Lower leg skin (tissue), 4 donors: ENCODE results near the gene INTS3. TPM values are rescaled to one million over a fixed set of nuclear protein-coding genes. Genes with fewer than 3 reads are reported as not detected.

Experiments
- DNase-seq, 2 donors: peaks; one replicate each; pipeline ENCODE4 v3.0.0-alpha.2; 2019; ENCODE audit warnings: low spot score in 2 of 2
- H3K4me3 ChIP-seq: fragments of 200-600 bp; sonication (generic); 2 replicates; pipeline ENCODE4 v1.5.1; 2017; ENCODE audit warnings: mild to moderate bottlenecking, low read depth; ENCODE audit not compliant: poor library complexity, severe bottlenecking
- POLR2A ChIP-seq, 2 donors: fragments of 450-650 bp; IDR thresholded peaks; one replicate each; pipeline ENCODE4 v1.6.1; 2016 to 2017; ENCODE audit warnings: antibody characterized with exemption in 2 of 2, mild to moderate bottlenecking in 1 of 2, moderate library complexity in 1 of 2
- WGBS, 2 donors: methylation state at CpG; one replicate each; pipeline ENCODE4 v1.1.5; 2018; 5-methylcytosine and 5-hydroxymethylcytosine counted together
- intact Hi-C: fragments of 100-400 bp; cut with DNase I; formaldehyde crosslinking; loops from one replicate; pipeline ENCODE4 v1.15.0; 2023; ENCODE audit warnings: low total_unique reads
- total RNA-seq, 4 donors: library from RNA; depleted of rRNA; stranded (reverse); fragments of >200 nt; gene quantifications; one replicate each; pipeline ENCODE4 v1.1.0, GENCODE V29; 2016
- TF ChIP-seq, protein P1 (sequence below), 3 donors: fragments of 450-650 bp; IDR thresholded peaks; one replicate each; pipeline ENCODE4 v1.5.1; 2016; ENCODE audit warnings: antibody characterized with exemption in 3 of 3, mild to moderate bottlenecking in 3 of 3, moderate library complexity in 2 of 3

Gene INTS3
- total RNA-seq, 4 donors from 2014 or later: 28.0 to 31.5 (median 29.6) TPM

DNA sequence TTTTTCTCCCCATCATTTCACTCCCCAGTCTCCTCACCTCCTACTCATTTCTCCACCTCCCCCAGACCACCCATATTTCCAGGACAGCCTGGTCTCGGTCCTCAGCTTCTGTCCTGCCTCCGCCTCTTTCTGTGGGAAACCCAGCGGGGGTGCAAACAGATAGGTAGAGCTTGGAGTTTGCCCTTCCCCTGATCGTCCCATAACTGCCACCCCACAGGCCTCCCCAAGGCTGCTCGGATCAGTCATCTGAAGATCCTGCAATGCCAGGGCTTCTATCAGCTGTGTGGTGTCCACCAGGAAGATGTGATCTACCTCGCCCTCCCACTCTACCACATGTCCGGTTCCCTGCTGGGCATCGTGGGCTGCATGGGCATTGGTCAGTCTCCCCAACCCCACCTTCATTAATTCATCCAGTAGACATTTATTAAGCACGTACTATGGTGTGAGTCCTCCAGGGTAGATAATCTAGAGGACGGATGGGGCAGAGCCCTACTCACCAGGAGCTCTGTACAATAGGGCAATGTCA is 49.1 kb downstream of the INTS3 start:
- 75 to 81% methylated on average over 10 of the region's 10 CpGs for WGBS, 2 donors
- DNase-seq: no peak
- intact Hi-C loops: no loop called here
- TF ChIP-seq, protein P1, sequence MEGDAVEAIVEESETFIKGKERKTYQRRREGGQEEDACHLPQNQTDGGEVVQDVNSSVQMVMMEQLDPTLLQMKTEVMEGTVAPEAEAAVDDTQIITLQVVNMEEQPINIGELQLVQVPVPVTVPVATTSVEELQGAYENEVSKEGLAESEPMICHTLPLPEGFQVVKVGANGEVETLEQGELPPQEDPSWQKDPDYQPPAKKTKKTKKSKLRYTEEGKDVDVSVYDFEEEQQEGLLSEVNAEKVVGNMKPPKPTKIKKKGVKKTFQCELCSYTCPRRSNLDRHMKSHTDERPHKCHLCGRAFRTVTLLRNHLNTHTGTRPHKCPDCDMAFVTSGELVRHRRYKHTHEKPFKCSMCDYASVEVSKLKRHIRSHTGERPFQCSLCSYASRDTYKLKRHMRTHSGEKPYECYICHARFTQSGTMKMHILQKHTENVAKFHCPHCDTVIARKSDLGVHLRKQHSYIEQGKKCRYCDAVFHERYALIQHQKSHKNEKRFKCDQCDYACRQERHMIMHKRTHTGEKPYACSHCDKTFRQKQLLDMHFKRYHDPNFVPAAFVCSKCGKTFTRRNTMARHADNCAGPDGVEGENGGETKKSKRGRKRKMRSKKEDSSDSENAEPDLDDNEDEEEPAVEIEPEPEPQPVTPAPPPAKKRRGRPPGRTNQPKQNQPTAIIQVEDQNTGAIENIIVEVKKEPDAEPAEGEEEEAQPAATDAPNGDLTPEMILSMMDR (IDR thresholded peaks at IDR 0.05): no peak
- TF ChIP-seq POLR2A (IDR thresholded peaks at IDR 0.05): no peak
- no peak overlapping the region for H3K4me3 ChIP-seq

DNA sequence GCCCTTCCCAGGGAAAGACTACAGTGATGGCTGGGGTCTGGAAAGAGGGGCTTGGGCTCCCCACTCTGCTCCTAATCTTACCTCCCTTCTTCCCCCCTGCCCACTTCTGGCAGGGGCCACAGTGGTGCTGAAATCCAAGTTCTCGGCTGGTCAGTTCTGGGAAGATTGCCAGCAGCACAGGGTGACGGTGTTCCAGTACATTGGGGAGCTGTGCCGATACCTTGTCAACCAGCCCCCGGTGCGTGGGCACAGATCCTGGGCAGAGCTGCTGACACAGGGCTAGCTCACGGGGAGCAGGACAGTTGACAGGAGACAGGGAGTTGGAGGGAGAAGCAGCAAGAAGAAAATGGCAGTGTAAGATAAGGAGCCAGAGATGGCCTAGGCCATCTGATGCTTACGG is 49.8 kb downstream of the INTS3 start:
- TF ChIP-seq POLR2A (IDR thresholded peaks at IDR 0.05): no peak
- TF ChIP-seq, protein P1 (IDR thresholded peaks at IDR 0.05): no peak
- WGBS, 2 donors: 67 to 74% methylated on average over 7 of the region's 7 CpGs
- H3K4me3 ChIP-seq: no peak overlapping the region
- peak in 1 of 2 donors; percentile 85 for DNase-seq
- intact Hi-C loops: no loop called here

DNA sequence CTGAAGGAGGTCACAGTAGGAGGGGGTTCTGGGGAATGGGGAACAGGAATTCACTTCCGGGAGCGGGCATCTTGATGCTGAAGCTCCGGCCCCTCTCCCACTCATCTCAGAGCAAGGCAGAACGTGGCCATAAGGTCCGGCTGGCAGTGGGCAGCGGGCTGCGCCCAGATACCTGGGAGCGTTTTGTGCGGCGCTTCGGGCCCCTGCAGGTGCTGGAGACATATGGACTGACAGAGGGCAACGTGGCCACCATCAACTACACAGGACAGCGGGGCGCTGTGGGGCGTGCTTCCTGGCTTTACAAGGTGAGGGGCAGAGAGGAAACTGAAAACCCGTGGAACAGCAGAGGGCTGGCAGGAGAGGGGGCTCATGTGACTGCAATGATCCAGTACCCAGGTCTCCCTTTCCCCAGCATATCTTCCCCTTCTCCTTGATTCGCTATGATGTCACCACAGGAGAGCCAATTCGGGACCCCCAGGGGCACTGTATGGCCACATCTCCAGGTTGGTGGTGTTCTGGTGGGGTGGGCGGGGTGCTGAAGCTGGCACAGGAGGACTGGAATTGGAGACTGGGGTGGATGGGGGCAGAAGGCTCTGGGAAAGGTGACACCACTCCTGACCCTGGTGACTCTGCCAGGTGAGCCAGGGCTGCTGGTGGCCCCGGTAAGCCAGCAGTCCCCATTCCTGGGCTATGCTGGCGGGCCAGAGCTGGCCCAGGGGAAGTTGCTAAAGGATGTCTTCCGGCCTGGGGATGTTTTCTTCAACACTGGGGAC is 50.4 kb downstream of the INTS3 start:
- intact Hi-C loops: no loop called here
- no peak for DNase-seq
- 88 to 96% methylated on average over 21 to 22 of the region's 22 CpGs for WGBS, 2 donors
- TF ChIP-seq, protein P1 (IDR thresholded peaks at IDR 0.05): no peak
- TF ChIP-seq POLR2A (IDR thresholded peaks at IDR 0.05): no peak
- no peak overlapping the region for H3K4me3 ChIP-seq

DNA sequence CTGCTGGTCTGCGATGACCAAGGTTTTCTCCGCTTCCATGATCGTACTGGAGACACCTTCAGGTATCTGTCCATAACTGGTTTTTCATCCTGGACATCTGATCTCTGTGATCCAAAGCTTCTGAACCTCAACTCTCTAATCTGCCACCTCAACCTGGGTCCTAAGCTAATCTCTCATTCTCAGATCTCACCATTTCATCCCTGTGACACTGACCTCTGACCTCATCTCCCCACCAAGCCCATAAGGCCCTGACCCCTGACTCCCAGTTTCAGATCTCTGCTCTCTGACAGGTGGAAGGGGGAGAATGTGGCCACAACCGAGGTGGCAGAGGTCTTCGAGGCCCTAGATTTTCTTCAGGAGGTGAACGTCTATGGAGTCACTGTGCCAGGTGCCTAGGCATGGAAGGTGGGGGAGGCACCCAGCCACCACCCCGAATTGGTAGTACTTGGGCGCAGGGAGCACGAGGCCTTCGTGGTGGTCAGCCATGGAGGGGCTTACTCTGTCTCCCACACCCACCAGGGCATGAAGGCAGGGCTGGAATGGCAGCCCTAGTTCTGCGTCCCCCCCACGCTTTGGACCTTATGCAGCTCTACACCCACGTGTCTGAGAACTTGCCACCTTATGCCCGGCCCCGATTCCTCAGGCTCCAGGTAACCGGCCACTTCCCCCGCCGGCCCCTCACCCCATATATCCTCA is 51.1 kb downstream of the INTS3 start:
- TF ChIP-seq POLR2A (IDR thresholded peaks at IDR 0.05): no peak
- TF ChIP-seq, protein P1 (IDR thresholded peaks at IDR 0.05): no peak
- intact Hi-C loops: no loop called here
- WGBS, 2 donors: 87 to 89% methylated on average over 18 of the region's 18 CpGs
- no peak overlapping the region for H3K4me3 ChIP-seq
- DNase-seq: no peak

DNA sequence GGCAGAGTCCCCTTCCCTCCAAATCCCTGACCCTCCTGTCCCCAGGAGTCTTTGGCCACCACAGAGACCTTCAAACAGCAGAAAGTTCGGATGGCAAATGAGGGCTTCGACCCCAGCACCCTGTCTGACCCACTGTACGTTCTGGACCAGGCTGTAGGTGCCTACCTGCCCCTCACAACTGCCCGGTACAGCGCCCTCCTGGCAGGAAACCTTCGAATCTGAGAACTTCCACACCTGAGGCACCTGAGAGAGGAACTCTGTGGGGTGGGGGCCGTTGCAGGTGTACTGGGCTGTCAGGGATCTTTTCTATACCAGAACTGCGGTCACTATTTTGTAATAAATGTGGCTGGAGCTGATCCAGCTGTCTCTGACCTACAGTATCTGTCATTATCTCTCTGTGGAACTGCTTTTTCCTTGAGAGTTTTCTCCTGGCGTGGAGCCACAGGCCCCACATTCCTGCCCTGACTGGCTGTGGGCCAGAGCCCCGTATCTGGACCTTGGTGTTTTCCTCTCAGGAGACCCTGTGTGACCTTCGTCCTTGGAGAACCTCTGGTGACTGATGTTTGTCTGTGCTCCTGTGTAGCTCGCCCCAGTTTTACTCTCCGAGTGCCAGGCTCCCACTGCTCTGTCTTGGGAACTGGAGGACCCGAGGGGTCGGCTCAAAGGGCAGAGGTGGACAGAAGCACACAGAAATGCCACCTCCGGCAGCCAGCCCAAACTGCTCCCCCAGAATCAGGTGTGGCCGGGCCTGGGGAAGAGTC is 52.1 kb downstream of the INTS3 start:
- 66 to 76% methylated on average over 17 of the region's 17 CpGs for WGBS, 2 donors

More for the DNA sequence above, 52.1 kb downstream of the INTS3 start:
- intact Hi-C loops: no loop called here
- no peak overlapping the region for H3K4me3 ChIP-seq
- TF ChIP-seq, protein P1 (IDR thresholded peaks at IDR 0.05): no peak
- no peak for TF ChIP-seq POLR2A (IDR thresholded peaks at IDR 0.05)
- DNase-seq: no peak
